HepG2 (cell line): ENCODE results near the gene ESYT1. TPM values are rescaled to one million over a fixed set of nuclear protein-coding genes. Genes with fewer than 3 reads are reported as not detected.
A peak's percentile ranks its signal among the peaks of the same experiment; 100 is the strongest.

Experiments
- DPF2 ChIP-seq: sonication (generic); formaldehyde crosslinking; IDR thresholded peaks from 2 replicates; pipeline ENCODE4 v1.4.0; 2020; ENCODE audit warnings: mild to moderate bottlenecking, low read depth, missing genetic modification reagents, borderline replicate concordance
- FOSL2 ChIP-seq: sonication (generic); formaldehyde crosslinking; IDR thresholded peaks from 2 replicates; pipeline ENCODE4 v1.4.0; 2020; ENCODE audit warnings: missing genetic modification reagents
- FOXP1 ChIP-seq, 2 experiments: fragments of 450-650 bp in 1 of 2; IDR thresholded peaks; 2 replicates each; pipeline ENCODE4 v1.6.1; 2017 to 2018; ENCODE audit warnings: antibody characterized with exemption in 1 of 2
- NCOA2 ChIP-seq: sonication (generic); formaldehyde crosslinking; IDR thresholded peaks from 2 replicates; pipeline ENCODE4 v1.8.0; 2022; ENCODE audit warnings: inconsistent platforms
- NRL ChIP-seq: sonication (generic); formaldehyde crosslinking; IDR thresholded peaks from 2 replicates; pipeline ENCODE4 v1.5.0; 2020; ENCODE audit warnings: missing genetic modification reagents, mild to moderate bottlenecking, moderate library complexity, borderline replicate concordance
- RAD51 ChIP-seq: fragments of 450-650 bp; IDR thresholded peaks from 2 replicates; pipeline ENCODE4 v1.6.1; 2016; ENCODE audit warnings: borderline replicate concordance
- RARA ChIP-seq: IDR thresholded peaks from 2 replicates; pipeline ENCODE4 v1.6.1; 2016; ENCODE audit warnings: missing genetic modification reagents, missing compliant biosample characterization
- XBP1 ChIP-seq: sonication (generic); formaldehyde crosslinking; IDR thresholded peaks from 2 replicates; pipeline ENCODE4 v1.5.0; 2020; ENCODE audit warnings: missing genetic modification reagents
- ZNF547 ChIP-seq: sonication (generic); formaldehyde crosslinking; IDR thresholded peaks from 2 replicates; pipeline ENCODE4 v1.5.1; 2020; ENCODE audit warnings: mild to moderate bottlenecking, missing genetic modification reagents
- ZNF746 ChIP-seq: sonication (generic); formaldehyde crosslinking; IDR thresholded peaks from 2 replicates; pipeline ENCODE4 v1.8.0; 2022; ENCODE audit warnings: mild to moderate bottlenecking, missing genetic modification reagents
- polyA plus RNA-seq, 8 experiments: library from polyadenylated mRNA; depleted of rRNA in 3 of 8; stranded (reverse) in 7 of 8; unstranded in 1 of 8; fragments of >200 nt; fragmentation: Illumina TruSeq in 4 of 8; extraction: Trizol in 4 of 8; gene quantifications; 2 replicates each; pipeline versions ENCODE4 v1.2.1 to v1.2.3, GENCODE V29; 2011 to 2016; ENCODE audit warnings: low read depth in 4 of 8, missing spikeins in 1 of 8, mixed read lengths in 1 of 8; ENCODE audit not compliant: insufficient read depth in 1 of 8
- total RNA-seq, 5 experiments: library from RNA; depleted of rRNA; stranded (reverse); fragments of >200 nt; fragmentation: Illumina TruSeq; extraction: Trizol; gene quantifications; 2 replicates each; pipeline ENCODE4 v1.2.3, GENCODE V29; 2016; ENCODE audit warnings: low read depth in 1 of 5
- TF ChIP-seq, protein P1 (sequence below): IDR thresholded peaks from 2 replicates; pipeline ENCODE4 v1.6.1; 2016; ENCODE audit warnings: missing genetic modification reagents, missing compliant biosample characterization
- TF ChIP-seq, protein P2 (sequence below), 2 experiments: fragments of 450-650 bp in 1 of 2; sonication (generic) in 1 of 2; formaldehyde crosslinking; IDR thresholded peaks; 2 replicates each; pipeline versions ENCODE4 v1.5.0 to v1.8.0; 2020 to 2022; ENCODE audit warnings: mild to moderate bottlenecking in 1 of 2, missing genetic modification reagents in 1 of 2
- TF ChIP-seq, protein P3 (sequence below): IDR thresholded peaks from 2 replicates; pipeline ENCODE4 v1.6.1; 2016; ENCODE audit warnings: low read depth, missing genetic modification reagents, missing compliant biosample characterization
- TF ChIP-seq, protein P4 (sequence below): fragments of 450-650 bp; IDR thresholded peaks from 2 replicates; pipeline ENCODE4 v1.6.1; 2017
- TF ChIP-seq, protein P5 (sequence below): sonication (generic); formaldehyde crosslinking; IDR thresholded peaks from 2 replicates; pipeline ENCODE4 v1.8.0; 2022; ENCODE audit warnings: mild to moderate bottlenecking, missing genetic modification reagents, moderate library complexity
- TF ChIP-seq, protein P6 (sequence below): sonication (generic); formaldehyde crosslinking; IDR thresholded peaks from 2 replicates; pipeline ENCODE4 v1.5.1; 2020; ENCODE audit warnings: missing genetic modification reagents, mild to moderate bottlenecking, borderline replicate concordance

The ESYT1 gene
- total and polyA plus RNA-seq, 2 of the 13 experiments (the other 11 are each of a cell fraction or from before 2014, with no cell fraction given), result 66.9 to 71.0 TPM

DNA sequence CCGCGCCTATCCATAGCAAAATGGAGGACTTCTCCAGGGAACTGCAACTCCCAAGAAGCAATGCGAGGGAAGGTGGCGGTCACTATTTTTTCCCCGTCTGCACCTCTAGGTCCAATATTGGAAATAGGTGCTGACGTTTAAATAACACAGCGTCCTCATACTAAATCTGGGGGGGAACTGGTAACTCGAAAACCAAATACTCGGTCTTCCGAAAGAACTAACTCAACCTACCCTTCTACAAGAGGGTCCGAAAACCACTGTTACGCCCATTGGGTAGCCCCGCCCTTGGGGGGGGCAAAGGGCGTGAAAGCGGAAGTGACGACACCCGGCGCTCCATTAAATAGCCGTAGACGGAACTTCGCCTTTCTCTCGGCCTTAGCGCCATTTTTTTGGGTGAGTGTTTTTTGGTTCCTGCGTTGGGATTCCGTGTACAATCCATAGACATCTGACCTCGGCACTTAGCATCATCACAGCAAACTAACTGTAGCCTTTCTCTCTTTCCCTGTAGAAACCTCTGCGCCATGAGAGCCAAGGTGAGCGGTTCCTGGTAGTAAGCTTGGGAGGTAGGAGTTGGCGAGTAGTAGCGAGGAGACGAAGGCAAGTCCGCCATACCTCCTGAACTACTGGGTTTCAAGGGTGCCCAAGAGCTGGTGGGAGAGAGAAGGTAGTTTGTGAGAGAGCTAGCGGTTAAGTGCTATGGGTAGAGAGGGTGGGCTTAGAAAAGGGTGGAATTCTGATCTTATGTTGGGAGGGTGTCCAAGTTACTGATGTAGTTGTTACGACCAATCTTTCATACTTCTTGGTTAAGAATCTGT lies 11.6 kb upstream of the ESYT1 start, which contains the start of gene RPL41 (continued):
- TF ChIP-seq, protein P1, sequence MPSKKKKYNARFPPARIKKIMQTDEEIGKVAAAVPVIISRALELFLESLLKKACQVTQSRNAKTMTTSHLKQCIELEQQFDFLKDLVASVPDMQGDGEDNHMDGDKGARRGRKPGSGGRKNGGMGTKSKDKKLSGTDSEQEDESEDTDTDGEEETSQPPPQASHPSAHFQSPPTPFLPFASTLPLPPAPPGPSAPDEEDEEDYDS, result peak; percentile 98
- TF ChIP-seq NRL (CRISPR knock-in tag), result peak; percentile 32; the same call in 1 of the 2 replicates
- TF ChIP-seq, protein P2, sequence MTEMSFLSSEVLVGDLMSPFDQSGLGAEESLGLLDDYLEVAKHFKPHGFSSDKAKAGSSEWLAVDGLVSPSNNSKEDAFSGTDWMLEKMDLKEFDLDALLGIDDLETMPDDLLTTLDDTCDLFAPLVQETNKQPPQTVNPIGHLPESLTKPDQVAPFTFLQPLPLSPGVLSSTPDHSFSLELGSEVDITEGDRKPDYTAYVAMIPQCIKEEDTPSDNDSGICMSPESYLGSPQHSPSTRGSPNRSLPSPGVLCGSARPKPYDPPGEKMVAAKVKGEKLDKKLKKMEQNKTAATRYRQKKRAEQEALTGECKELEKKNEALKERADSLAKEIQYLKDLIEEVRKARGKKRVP (CRISPR knock-in tag; IDR thresholded peaks at IDR 0.05), result no peak
- TF ChIP-seq, protein P3, sequence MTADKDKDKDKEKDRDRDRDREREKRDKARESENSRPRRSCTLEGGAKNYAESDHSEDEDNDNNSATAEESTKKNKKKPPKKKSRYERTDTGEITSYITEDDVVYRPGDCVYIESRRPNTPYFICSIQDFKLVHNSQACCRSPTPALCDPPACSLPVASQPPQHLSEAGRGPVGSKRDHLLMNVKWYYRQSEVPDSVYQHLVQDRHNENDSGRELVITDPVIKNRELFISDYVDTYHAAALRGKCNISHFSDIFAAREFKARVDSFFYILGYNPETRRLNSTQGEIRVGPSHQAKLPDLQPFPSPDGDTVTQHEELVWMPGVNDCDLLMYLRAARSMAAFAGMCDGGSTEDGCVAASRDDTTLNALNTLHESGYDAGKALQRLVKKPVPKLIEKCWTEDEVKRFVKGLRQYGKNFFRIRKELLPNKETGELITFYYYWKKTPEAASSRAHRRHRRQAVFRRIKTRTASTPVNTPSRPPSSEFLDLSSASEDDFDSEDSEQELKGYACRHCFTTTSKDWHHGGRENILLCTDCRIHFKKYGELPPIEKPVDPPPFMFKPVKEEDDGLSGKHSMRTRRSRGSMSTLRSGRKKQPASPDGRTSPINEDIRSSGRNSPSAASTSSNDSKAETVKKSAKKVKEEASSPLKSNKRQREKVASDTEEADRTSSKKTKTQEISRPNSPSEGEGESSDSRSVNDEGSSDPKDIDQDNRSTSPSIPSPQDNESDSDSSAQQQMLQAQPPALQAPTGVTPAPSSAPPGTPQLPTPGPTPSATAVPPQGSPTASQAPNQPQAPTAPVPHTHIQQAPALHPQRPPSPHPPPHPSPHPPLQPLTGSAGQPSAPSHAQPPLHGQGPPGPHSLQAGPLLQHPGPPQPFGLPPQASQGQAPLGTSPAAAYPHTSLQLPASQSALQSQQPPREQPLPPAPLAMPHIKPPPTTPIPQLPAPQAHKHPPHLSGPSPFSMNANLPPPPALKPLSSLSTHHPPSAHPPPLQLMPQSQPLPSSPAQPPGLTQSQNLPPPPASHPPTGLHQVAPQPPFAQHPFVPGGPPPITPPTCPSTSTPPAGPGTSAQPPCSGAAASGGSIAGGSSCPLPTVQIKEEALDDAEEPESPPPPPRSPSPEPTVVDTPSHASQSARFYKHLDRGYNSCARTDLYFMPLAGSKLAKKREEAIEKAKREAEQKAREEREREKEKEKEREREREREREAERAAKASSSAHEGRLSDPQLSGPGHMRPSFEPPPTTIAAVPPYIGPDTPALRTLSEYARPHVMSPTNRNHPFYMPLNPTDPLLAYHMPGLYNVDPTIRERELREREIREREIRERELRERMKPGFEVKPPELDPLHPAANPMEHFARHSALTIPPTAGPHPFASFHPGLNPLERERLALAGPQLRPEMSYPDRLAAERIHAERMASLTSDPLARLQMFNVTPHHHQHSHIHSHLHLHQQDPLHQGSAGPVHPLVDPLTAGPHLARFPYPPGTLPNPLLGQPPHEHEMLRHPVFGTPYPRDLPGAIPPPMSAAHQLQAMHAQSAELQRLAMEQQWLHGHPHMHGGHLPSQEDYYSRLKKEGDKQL (CRISPR knock-in tag), result peak; percentile 27; the same call in 1 of the 2 replicates
- TF ChIP-seq ZNF746 (CRISPR knock-in tag), result peak; percentile 32; the same call in 1 of the 2 replicates
- TF ChIP-seq, protein P4, sequence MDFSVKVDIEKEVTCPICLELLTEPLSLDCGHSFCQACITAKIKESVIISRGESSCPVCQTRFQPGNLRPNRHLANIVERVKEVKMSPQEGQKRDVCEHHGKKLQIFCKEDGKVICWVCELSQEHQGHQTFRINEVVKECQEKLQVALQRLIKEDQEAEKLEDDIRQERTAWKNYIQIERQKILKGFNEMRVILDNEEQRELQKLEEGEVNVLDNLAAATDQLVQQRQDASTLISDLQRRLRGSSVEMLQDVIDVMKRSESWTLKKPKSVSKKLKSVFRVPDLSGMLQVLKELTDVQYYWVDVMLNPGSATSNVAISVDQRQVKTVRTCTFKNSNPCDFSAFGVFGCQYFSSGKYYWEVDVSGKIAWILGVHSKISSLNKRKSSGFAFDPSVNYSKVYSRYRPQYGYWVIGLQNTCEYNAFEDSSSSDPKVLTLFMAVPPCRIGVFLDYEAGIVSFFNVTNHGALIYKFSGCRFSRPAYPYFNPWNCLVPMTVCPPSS, result no peak
- no peak for TF ChIP-seq RAD51
- TF ChIP-seq, protein P5, sequence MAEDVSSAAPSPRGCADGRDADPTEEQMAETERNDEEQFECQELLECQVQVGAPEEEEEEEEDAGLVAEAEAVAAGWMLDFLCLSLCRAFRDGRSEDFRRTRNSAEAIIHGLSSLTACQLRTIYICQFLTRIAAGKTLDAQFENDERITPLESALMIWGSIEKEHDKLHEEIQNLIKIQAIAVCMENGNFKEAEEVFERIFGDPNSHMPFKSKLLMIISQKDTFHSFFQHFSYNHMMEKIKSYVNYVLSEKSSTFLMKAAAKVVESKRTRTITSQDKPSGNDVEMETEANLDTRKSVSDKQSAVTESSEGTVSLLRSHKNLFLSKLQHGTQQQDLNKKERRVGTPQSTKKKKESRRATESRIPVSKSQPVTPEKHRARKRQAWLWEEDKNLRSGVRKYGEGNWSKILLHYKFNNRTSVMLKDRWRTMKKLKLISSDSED (CRISPR knock-in tag), result no peak
- no peak for TF ChIP-seq ZNF547 (CRISPR knock-in tag)
- peak; percentile 68 for TF ChIP-seq NCOA2
- TF ChIP-seq RARA, result no peak
- TF ChIP-seq, protein P6, sequence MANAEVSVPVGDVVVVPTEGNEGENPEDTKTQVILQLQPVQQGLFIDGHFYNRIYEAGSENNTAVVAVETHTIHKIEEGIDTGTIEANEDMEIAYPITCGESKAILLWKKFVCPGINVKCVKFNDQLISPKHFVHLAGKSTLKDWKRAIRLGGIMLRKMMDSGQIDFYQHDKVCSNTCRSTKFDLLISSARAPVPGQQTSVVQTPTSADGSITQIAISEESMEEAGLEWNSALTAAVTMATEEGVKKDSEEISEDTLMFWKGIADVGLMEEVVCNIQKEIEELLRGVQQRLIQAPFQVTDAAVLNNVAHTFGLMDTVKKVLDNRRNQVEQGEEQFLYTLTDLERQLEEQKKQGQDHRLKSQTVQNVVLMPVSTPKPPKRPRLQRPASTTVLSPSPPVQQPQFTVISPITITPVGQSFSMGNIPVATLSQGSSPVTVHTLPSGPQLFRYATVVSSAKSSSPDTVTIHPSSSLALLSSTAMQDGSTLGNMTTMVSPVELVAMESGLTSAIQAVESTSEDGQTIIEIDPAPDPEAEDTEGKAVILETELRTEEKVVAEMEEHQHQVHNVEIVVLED (CRISPR knock-in tag), result peak; percentile 40; the same call in 1 of the 2 replicates
- TF ChIP-seq DPF2 (CRISPR knock-in tag), result no peak
- TF ChIP-seq XBP1, result 0 out of 2 replicates have a peak, but pooled peaks have one; percentile 41
- peak; percentile 44; the same call in 1 of the 2 replicates for TF ChIP-seq FOSL2 (CRISPR knock-in tag)
- TF ChIP-seq FOXP1 (IDR thresholded peaks at IDR 0.05), result no peak
- no peak for TF ChIP-seq FOXP1 (CRISPR knock-in tag; IDR thresholded peaks at IDR 0.05)
